Suprapubic skin (tissue), 4 donors: ENCODE measurements around the gene SLC7A10. TPM values are rescaled to one million over a fixed set of nuclear protein-coding genes. Genes with fewer than 3 reads are reported as not detected.
"Not testable (repeated sequence)": the region's sequence is repeated elsewhere in the genome, so short reads cannot be mapped to it uniquely, and the experiment has no call there.

ENCODE experiments used
- DNase-seq, 2 donors: peaks; one replicate each; pipeline ENCODE4 v3.0.0-alpha.2; 2019; ENCODE audit warnings: low spot score in 2 of 2
- H3K27ac ChIP-seq: fragments of 200-600 bp; sonication (generic); one replicate; pipeline ENCODE4 v1.5.1; 2019
- H3K27me3 ChIP-seq: fragments of 200-600 bp; sonication (generic); one replicate; pipeline ENCODE4 v1.5.1; 2019
- H3K36me3 ChIP-seq: fragments of 200-600 bp; sonication (generic); one replicate; pipeline ENCODE4 v1.5.1; 2019
- H3K4me1 ChIP-seq: fragments of 200-600 bp; sonication (generic); one replicate; pipeline ENCODE4 v1.5.1; 2019
- H3K4me3 ChIP-seq: fragments of 200-600 bp; sonication (generic); one replicate; pipeline ENCODE4 v1.5.1; 2019; ENCODE audit warnings: mild to moderate bottlenecking
- H3K9me3 ChIP-seq: fragments of 200-600 bp; sonication (generic); one replicate; pipeline ENCODE4 v1.5.1; 2019
- CTCF ChIP-seq, 2 donors: fragments of 200-600 bp in 1 of 2; fragments of 450-650 bp in 1 of 2; sonication (generic) in 1 of 2; IDR thresholded peaks; one replicate each; pipeline ENCODE4 v1.5.1; 2016 to 2019; ENCODE audit warnings: antibody characterized with exemption in 2 of 2, mild to moderate bottlenecking in 1 of 2, moderate library complexity in 1 of 2
- EP300 ChIP-seq: sonication (generic); formaldehyde crosslinking; IDR thresholded peaks from one replicate; pipeline ENCODE4 v1.6.1; 2017; ENCODE audit warnings: antibody characterized with exemption
- POLR2A ChIP-seq, 2 donors: fragments of 450-650 bp; IDR thresholded peaks; one replicate each; pipeline ENCODE4 v1.6.1; 2017; ENCODE audit warnings: antibody characterized with exemption in 2 of 2, mild to moderate bottlenecking in 2 of 2, moderate library complexity in 2 of 2
- POLR2AphosphoS5 ChIP-seq, 3 donors: sonication (generic); formaldehyde crosslinking; IDR thresholded peaks; one replicate each; pipeline ENCODE4 v1.6.1; 2017; ENCODE audit warnings: antibody characterized with exemption in 3 of 3
- WGBS: methylation state at CpG from one replicate; pipeline ENCODE4 v1.1.5; 2018; 5-methylcytosine and 5-hydroxymethylcytosine counted together
- total RNA-seq, 4 donors: library from RNA; depleted of rRNA; stranded (reverse); fragments of >200 nt; gene quantifications; one replicate each; pipeline ENCODE4 v1.1.0, GENCODE V29; 2016

Gene SLC7A10
- total RNA-seq, 4 donors from 2014 or later = 0.38 to 0.93 TPM; not detected in 2

- 13% methylated on average over 13 of the region's 50 CpGs for WGBS
- DNase-seq = no peak
- no peaks in the 10 kb centered on the region for H3K9me3 ChIP-seq
- peak within 1 kb of the TSS; percentile 4 for H3K27ac ChIP-seq
- H3K4me1 ChIP-seq = peaks cover 11% of the 10 kb centered on the region
- TF ChIP-seq EP300 = no peak
- peak within 1 kb of the TSS; percentile 82 for H3K4me3 ChIP-seq
- H3K36me3 ChIP-seq = no peaks in the 10 kb centered on the region
- no peaks in the 10 kb centered on the region for H3K27me3 ChIP-seq
Measured at GRCh38 chr19:33193865-33194362, 31.7 kb downstream of the SLC7A10 start, which contains the start of gene LRP3. LRP3 (plus strand) TSS chr19:33194330; CDS start chr19:33194786, 456 bp downstream.

DNA sequence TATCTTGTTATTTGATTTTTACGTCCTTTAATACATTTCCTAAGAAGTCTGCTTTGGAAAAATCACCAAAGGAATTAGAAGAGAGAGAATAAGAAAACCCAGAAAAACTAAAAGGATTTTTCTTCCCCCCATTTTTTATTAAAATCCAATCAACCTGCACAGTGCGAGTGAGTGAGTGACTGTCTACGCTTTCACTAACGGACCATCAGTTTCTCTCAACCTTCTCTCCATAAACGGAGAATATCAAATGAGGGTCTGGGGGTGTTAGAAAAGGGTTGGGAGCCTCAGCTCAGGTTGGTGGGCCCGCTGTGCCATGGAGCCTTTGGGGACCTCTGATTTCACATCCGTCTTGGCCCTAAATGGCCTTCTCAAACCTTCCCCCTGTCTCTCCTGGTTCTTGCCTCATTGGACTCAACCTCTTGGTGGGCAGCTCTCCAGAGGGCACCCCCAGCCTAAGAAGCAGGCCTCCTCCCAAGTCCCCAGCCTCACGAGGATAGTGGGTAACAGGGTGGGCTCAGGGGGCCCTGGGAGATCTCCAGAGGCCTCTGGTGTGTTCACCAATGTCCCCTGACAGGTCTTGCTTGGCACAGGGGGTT lies 32.3 kb downstream of the SLC7A10 start:
- DNase-seq = no peak
- no peaks in the 10 kb centered on the region for H3K36me3 ChIP-seq
- no peaks in the 10 kb centered on the region for H3K9me3 ChIP-seq
- H3K4me1 ChIP-seq = peaks cover 11% of the 10 kb centered on the region
- TF ChIP-seq POLR2AphosphoS5 (IDR thresholded peaks at IDR 0.05) = no peak
- WGBS = 92% methylated on average over 7 of the region's 8 CpGs
- peak overlapping the region; percentile 82 for H3K4me3 ChIP-seq
- H3K27ac ChIP-seq = no peak overlapping the region
- H3K27me3 ChIP-seq = no peaks in the 10 kb centered on the region

- 71% methylated on average over 7 of the region's 7 CpGs for WGBS
Measured at GRCh38 chr19:33192010-33192409, 33.6 kb downstream of the SLC7A10 start.

DNA sequence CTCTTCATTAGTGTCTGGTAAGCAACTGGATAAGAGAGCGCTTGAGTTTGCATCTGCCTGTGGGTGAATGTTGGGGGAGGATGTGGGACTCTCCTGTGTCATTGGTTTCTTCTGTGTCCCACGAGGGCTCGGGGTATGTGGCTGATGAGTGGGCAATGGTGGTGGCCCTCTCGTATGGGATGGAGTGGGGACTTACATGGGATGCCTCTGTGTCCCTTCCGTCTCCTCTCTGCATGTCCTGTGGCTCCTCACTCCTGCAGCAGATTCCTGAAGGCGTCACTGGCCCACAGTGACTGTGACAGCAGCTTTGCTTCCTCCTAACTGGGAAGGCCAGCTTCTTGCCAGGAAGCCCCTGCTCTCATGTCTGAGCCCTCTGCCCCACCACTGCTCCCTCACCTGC lies 34.1 kb downstream of the SLC7A10 start:
- peaks cover 11% of the 10 kb centered on the region for H3K4me1 ChIP-seq
- no peak for TF ChIP-seq EP300
- no peak overlapping the region for H3K4me3 ChIP-seq
- 75% methylated on average over 5 of the region's 6 CpGs for WGBS
- H3K9me3 ChIP-seq = no peaks in the 10 kb centered on the region
- H3K36me3 ChIP-seq = no peaks in the 10 kb centered on the region
- no peaks in the 10 kb centered on the region for H3K27me3 ChIP-seq
- peak in 1 of 2 donors; percentile 24 for DNase-seq
- H3K27ac ChIP-seq = no peak overlapping the region

More at GRCh38 chr19:33192010-33192409, 33.6 kb downstream of the SLC7A10 start:
- H3K4me3 ChIP-seq = no peak overlapping the region
- H3K36me3 ChIP-seq = no peaks in the 10 kb centered on the region
- H3K27ac ChIP-seq = no peak overlapping the region
- H3K4me1 ChIP-seq = peaks cover 11% of the 10 kb centered on the region
- peak in 1 of 2 donors; percentile 25 for DNase-seq
- H3K9me3 ChIP-seq = no peaks in the 10 kb centered on the region
- no peaks in the 10 kb centered on the region for H3K27me3 ChIP-seq
- TF ChIP-seq POLR2A (IDR thresholded peaks at IDR 0.05) = no peak
- no peak for TF ChIP-seq POLR2AphosphoS5 (IDR thresholded peaks at IDR 0.05)
- TF ChIP-seq EP300 = no peak
- TF ChIP-seq CTCF (IDR thresholded peaks at IDR 0.05) = no peak

DNA sequence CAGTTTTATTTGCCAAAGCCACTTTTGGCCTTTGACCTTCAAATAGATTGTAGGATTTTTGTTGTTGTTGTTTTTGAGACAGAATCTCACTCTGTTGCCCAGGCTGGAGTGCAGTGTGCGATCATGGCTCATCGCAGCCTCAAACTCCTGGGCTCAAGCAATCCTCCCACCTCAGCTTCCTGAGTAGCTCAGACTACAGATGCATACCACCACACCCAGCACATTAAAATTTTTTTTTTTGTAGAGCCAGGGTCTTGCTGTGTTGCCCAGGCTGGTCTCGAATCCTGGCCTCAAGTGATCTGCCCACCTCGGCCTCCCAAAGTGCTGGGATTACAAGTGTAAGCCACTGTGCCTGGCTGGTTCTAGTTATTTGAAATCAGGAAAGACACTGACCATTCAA lies 34.6 kb downstream of the SLC7A10 start:
- not testable (repeated sequence) for H3K27ac ChIP-seq, H3K9me3 ChIP-seq, H3K27me3 ChIP-seq, H3K4me3 ChIP-seq, H3K36me3 ChIP-seq
- H3K4me1 ChIP-seq = peaks cover 11% of the 10 kb centered on the region
- DNase-seq = peak in 1 of 2 donors; percentile 27
- 94% methylated on average over 4 of the region's 4 CpGs for WGBS

DNA sequence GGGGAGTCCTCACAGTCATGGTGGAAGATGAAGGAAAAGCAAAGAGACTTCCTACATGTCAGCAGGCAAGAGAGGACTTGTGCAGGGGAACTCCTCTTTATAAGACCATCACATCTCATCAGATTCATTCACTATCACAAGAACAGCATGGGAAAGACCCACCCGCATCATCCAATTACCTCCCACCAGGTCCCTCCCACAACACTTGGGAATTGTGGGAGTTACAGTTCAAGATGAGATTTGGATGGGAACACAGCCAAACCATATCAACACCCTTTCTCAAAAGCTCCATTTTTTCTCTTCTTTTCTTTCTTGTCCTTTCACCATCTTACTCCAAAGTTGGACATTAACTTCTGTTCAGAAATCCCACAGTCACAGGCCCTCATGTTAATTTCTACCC lies 36.2 kb downstream of the SLC7A10 start:
- Histone ChIP-seq H3K9me3 (no peaks in the 10 kb centered on the region), H3K36me3 (no peaks in the 10 kb centered on the region), H3K4me1 (peaks cover 4% of the 10 kb centered on the region), H3K27me3 (no peaks in the 10 kb centered on the region), H3K4me3 (no peak overlapping the region), H3K27ac (no peak overlapping the region)
- no peak for DNase-seq
- TF ChIP-seq POLR2A (IDR thresholded peaks at IDR 0.05) (no peak), EP300 (no peak), POLR2AphosphoS5 (IDR thresholded peaks at IDR 0.05) (no peak), CTCF (IDR thresholded peaks at IDR 0.05) (no peak)
- 44% methylated on average over 1 of the region's 1 CpG for WGBS

DNA sequence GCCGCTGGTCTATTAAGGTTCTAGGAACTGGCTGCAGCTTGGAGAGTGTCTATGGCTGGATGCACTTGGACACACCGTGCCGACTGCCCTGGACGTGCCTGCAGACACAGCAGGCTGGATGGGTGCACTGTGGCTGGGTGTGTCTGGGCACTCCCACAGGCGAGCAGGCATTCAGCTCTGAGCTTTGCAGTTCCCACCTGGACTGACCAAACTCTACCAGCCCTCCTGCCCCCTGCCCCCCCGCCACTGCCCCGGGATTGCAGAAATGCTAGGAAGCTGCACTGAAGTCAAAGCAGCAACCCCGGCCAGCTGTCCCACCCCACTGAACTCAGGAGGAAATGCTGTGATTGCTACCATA lies 38.5 kb downstream of the SLC7A10 start:
- H3K36me3 ChIP-seq = no peaks in the 10 kb centered on the region
- no peak overlapping the region for H3K4me3 ChIP-seq
- peak in 1 of 2 donors; percentile 61 for DNase-seq
- no peak overlapping the region for H3K27ac ChIP-seq
- 71% methylated on average over 8 of the region's 8 CpGs for WGBS
- H3K27me3 ChIP-seq = no peaks in the 10 kb centered on the region
- TF ChIP-seq POLR2AphosphoS5 (IDR thresholded peaks at IDR 0.05) = no peak
- no peak for TF ChIP-seq CTCF (IDR thresholded peaks at IDR 0.05)
- TF ChIP-seq POLR2A (IDR thresholded peaks at IDR 0.05) = no peak
- TF ChIP-seq EP300 = no peak
- no peaks in the 10 kb centered on the region for H3K9me3 ChIP-seq
- H3K4me1 ChIP-seq = peaks cover 7% of the 10 kb centered on the region
